ENCODE data around the gene ANTKMT.
"Not testable (repeated sequence)": the region's sequence is repeated elsewhere in the genome, so short reads cannot be mapped to it uniquely, and the experiment has no call there.

ANTKMT gene

DNA sequence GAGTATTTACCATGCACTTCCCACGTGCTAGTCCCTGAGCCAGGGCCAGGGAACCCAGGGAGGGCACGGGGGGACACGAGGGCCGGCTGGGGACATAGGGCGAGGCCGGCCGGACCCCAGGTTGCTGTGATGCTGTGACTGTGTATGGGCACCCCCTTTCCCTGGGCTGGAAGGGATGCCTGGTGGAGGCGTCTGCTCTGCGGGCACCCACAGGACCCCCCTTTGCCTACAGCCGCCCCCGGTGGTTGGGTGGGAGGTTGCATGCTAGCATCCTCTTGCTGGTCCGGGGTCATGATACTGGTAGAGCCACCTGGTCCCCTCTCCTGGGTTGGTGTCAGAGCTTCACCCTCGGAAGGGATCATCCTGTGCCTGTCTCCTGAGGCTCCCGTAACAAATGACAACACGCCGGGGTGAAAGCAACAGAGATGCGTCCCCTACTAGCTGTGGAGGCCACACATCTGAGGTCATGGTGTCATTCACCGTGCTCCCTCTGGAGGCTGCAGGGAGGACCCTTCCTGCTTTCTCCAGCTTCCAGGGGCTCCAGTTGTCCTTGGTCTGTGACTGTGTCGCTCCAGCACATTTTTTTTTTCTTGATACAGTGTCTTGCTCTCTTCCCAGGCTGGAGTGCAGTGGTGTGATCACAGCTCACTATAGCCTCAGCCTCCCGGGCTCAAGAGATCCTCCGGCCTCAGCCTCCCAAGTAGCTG lies 23.0 kb downstream of the ANTKMT start:
- no peak for DNase-seq (ENCODE audit: low spot score)

DNA sequence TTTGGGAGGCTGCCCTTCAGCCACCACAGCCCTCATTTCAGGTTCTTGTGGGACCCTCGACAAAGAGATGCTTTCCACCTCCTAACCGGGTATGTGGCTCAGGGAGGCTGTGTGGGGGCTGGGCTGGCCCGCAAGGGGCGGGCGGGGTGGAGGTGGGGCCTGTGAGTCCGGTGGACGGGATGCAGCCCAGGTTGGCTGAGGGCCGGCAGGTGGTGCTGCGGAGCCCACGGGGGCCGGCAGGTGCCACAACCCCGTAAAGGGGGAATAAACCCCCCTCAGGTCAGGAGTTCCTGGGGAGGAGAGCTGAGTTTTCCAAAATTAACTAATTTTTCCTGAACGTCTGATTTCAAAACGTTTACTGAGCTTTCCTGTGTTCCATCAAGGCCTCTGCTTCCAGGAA lies 24.8 kb downstream of the ANTKMT start:
- DNase-seq (ENCODE audit: low spot score), result no peak

DNA sequence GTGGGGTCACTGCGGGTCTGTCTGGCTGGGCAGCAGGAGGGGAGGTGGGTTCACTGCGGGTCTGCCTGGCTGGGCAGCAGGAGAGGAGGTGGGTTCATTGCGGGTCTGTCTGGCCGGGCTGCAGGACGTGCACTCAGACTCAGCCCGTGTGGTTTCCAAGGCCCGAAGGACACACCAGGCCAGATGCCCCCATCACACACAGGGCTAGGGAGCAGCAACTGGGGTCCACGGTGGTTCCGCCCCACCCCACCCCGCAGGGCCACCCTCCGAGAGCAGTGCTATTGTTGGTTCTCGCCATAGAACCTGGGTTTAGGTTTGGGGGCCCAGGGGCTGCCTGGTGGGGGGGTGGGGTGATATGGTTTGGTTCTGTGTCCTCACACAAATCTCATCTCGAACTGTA lies 25.7 kb downstream of the ANTKMT start:
- DNase-seq (ENCODE audit: low spot score), result no peak

DNA sequence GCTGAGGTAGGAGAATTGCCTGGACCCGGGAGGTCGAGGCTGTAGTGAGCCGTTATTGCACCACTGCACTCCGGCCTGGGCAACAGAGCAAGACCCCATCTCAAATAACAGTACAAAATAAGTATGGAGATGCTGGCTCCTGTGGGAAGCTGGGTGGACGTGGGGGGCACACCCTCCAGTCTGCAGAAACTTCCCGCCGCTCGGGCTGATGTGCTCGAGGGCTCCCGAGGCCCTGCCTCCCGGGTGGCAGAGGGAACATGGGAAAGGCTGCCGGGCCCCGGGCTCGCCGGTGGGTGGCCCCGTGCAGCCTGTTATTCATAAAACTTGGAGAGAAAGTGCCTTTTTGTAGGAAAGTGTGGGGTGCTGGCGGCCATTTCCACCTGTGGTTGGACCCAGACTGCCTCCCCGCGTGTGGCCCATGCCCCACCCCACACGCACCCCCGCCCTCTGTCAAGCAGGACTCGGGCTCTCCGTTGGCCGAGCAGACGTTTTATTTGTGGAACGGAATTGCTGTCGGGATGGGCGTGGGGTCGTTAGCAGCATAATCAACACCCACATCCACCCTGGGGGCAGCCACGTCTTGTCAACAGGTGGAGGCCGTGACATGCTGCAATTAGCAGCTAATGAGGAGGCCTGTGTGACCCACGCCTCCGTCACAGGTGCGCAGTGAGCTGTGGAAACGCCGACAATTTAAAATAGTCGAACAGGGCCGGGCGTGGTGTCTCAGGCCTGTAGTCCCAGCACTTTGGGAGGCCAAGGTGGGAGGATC lies 27.2 kb downstream of the ANTKMT start:
- DNase-seq (ENCODE audit: low spot score), result no peak

DNA sequence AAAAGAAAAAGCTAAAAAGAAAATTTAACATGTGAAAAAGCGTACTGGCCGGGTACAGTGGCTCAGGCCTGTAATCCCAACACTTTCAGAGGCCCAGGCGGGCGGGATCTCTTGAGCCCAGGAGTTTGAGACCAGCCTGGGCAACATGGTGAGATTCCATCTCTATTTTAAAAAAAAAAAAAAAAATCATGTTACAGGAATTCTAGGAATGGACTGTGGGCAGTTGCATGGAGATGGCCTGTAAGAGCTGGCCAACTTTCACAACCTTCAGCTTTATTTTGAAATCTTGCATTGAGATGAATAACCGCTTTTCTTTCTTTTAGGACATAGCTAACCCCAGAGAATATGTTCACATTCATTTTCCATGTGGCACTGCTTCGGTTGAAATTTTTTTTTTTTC lies 28.1 kb downstream of the ANTKMT start:
- peak; percentile 82 for DNase-seq (ENCODE audit: low spot score)

DNA sequence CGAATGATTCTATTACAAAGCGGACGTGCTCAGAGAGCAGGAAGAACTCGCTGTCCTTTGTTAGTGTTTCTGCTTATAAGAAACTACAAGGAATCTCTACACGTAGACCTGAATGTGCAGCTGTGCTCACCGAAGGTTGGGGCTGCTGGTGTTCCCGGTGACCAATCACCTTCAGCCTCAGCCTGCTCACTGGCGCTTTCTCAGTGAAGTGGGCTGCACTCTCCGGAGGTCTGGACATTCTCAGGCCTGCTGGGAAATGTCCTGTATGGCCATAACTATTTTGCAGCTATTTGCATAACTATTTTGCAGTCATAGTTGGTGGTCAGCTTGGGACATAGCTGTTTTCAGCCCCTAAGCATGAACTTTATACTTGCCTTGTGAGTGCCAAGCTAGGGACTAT lies 29.5 kb downstream of the ANTKMT start:
- DNase-seq (ENCODE audit: low spot score), result no peak

DNA sequence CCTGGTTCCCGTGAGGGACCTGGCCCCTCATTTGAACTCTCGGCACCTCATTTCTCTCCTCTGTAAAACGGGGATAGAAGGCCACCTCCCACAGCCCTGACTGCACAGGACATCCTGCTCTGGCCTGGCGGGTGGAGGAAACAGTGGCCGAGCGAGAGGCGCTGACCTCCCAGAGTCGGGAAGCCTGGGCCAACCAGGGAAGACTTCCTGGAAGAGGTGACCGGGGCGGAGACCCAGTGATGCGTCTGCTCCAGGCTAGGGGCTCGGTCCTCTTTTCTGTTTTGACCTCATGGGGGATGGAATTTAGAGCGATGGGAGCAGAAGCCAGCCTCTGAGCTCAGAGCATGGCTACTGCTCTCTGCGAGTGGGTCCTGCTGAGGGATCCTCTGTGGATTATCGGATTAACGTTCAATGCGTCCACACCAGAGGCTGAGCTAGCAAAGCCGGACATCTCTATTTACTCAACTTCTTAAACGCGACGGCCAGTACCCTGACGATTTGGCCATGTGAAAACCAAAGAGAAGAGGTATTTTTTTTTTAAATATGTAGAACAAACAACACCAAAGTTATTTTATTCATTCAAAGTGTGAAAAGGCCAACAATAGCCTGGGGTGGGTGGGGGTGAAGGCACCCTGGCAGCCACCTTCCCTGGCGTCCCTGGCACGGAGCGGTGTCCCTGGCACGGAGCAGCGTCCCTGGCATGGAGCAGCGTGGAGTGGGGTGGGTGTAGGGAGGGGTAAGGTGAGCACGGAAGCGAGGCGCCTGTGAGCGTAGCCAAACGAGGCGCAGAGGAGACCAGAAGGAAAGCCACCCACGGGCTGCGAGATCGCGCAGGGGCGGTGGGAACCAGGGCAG lies 30.4 kb downstream of the ANTKMT start:
- DNase-seq (ENCODE audit: low spot score), result no peak

DNA sequence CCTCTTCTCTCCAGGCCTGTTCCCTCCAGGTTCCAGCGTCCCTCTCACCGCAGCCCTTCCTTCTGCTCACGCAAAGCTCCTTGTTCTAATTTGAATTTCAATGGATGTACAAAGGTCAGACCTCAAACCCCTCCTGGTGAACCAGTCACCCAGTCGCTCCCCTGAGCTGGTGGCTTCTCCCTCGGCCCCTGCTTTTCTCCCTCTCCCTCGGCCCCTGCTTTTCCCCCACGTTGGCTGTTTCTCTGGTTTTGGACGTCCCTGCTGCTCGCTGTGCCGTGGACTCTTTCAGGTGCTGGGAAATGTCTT lies 31.0 kb downstream of the ANTKMT start:
- DNase-seq (ENCODE audit: low spot score), result no peak

DNA sequence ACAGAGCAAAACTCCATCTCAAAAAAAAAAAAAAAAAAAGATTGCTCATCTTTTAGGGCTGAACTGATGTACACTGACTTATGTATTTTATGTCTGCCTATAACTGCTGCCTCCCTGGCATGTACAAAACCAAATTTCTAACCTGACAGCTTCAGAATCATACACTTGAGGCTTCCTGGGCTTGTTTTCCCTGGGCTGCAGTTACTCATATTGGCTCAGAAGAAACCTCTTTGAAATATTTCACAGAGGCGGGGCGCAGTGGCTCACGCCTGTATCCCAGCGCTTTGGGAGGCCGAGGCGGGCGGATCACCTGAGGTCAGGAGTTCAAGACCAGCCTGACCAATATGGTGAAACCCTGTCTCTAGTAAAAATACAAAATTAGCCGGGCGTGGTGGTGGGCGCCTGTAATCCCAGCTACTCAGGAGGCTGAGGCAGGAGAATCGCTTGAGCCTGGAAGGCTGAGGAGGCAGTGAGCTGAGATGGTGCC lies 33.2 kb downstream of the ANTKMT start:
- not testable (repeated sequence) for DNase-seq (ENCODE audit: low spot score)

DNA sequence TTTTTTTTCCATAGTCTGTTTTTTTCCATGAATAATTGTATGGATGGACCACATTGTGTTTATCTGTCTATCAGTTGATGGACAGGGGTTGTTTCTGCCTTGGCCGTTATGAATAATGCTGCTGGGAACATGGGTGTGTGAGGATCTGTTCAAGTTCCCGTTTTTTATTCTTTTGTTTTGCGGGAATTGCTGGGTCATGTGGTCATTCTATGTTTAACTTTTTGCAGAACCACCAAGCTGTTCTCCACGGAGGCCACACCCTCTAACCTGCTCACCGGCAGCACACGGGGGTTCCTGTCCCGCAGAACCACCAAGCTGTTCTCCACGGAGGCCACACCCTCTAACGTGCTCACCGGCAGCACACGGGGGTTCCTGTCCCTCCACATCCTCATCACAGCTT lies 33.7 kb downstream of the ANTKMT start:
- DNase-seq (ENCODE audit: low spot score), result no peak

DNA sequence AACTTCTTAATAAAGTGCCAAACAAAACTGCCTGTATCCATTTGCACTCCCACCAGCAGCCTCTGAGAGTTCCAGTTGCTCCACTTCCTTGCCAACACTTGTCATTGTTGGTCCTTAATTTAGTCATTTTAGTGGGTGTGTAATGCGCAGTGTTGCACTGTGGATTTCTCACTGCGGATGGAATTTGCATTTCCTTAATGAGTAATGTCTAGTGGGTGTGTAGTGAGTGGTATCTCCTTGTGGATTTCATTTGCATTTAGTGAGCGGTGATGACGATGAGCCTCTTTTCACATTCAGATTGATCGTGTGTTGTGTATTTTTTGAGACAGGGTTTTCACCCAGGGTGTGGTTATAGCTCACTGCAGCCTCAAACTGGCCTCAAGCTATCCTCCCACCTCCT lies 35.5 kb downstream of the ANTKMT start:
- no peak for DNase-seq (ENCODE audit: low spot score)

DNA sequence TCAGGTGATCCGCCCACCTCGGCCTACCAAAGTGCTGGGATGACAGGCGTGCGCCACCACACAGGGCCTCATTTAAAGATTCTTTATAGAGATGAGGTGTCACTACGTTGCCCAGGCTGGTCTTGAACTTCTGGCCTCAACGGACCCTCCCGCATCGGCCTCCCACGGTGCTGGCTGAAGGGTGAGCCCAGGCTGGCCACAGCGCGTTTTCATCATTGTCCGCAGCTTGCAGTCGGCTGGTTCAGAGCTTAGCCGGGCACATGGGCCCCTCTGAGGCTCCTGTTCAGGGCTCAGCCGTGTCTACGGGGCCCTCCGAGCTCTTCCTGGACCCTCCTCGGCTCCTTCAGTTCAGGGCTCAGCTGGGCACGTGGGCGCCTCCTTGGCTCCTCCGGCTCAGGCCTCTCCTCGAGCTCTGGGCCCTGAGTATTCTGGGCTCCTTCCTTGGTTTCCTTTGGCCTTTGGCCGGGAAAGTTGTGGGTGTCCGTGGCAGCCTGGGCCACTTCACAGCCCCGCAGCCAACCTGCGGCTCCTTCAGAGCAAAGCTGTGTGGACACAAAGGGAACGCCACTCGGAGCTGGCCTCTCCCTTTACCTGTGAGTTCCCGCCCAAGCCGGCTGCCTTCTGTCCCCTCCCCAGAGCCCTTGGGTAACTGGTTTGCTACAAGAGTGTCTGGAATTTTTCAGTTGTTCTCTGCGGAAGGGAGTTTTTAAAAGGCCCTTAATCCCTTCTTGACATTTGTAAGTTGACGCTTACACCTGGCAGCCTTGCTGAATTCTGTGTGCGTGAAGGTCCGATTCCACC lies 38.4 kb downstream of the ANTKMT start:
- DNase-seq (ENCODE audit: low spot score), result no peak

DNA sequence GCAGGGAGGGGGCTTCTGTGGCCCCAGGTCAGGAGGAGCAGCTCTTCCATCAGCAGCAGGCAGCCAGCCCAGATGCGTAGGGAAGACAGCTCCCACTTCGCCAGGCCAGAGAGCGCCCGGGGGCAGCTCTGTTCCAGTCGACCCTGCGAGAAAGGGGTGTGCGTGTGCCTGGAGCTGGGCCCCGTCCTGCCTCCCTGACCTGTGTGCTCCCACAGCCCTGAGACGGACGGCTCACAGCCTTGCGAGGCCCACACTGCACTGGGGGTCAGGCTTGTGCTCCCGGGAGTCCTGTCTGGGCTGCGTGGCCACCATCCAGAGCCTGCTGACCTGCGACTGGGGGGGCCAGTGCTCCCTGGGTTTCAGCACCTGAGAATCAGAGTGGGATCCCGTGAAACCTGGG lies 39.1 kb downstream of the ANTKMT start:
- DNase-seq (ENCODE audit: low spot score), result no peak

DNA sequence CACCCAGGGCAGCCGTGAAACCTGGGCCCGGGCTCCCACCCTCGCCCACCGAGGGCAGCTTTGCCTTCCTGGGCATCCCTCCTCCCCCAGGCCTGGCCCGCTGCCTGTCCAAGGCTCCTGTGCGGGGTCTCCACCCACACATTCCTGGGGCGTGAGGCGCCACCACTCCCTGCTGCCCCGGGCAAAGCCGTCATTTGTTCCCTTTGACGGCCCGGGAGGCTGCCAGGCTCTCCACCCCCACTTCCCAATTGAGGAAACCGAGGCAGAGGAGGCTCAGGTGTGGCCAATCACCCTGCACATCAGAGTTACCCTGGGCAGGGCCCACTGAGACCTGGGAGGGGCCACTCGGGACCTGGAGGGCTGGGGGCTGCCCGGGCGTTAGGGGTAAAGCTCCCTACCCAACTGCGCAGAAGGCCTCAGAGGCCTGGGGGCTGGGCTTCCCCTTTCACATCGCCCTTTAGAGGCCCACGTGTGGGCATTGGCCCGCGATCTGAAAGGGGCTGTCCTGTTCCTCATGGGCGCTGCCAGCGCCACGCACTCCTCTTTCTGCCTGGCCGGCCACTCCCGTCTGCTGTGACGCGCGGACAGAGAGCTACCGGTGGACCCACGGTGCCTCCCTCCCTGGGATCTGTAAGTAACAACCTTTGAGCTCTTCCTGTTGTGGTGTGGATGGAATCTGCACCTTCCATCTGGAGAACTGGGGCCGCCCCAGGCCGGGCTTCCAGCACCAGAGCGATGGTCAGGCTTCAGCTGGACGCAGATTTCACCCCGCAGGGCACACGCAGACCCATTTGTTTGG lies 39.8 kb downstream of the ANTKMT start, which contains the start of gene MSLN:
MSLN (plus strand) TSS at position 190 of the 799 bp plus-strand sequence. CDS start 1,947 bp downstream, outside the sequence.
- DNase-seq (ENCODE audit: low spot score), result no peak

DNA sequence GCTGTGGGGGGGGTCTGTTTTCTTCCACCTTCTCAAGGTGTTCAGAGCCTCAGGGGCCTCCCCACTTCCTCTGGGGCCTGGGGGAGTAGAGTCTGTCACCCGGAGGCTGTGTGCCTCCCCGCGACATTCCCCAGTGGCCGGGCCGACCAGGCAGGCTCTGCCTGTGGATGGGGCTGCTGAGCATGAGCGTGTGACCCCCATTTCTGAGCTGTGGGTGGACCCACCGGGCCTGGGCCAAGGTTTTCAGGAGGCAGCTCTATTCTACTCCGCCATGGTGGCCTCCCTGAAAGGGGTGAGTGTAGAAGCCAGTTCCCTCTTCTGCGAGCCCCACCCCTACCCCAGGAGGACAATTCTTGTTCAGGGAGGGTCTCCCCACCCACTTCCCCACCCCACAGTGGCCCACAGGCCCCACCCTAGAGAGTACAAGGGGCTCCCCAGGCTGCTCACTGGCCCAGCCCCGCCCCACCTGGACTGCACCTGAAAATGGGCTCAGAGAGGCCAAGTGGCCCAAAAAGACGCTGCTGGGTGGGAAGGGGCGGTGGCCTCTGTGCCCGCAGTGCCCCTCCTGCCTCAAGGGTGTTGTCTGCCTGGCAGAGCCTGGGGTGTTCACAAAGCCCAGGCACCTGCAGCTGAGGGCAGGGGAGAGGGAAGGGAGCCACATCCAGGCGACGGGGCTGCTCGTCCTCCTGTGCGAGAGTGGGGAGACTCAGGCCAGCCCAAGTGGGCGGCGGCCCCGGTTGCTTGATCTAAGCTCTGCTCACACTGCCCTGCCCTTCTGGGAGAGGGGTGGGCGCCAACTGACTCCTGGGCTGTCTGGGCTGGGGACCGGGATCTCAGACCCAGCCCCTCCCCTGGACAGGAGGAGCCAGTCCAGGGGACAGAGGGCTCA lies 40.9 kb downstream of the ANTKMT start:
- DNase-seq (ENCODE audit: low spot score), result no peak

DNA sequence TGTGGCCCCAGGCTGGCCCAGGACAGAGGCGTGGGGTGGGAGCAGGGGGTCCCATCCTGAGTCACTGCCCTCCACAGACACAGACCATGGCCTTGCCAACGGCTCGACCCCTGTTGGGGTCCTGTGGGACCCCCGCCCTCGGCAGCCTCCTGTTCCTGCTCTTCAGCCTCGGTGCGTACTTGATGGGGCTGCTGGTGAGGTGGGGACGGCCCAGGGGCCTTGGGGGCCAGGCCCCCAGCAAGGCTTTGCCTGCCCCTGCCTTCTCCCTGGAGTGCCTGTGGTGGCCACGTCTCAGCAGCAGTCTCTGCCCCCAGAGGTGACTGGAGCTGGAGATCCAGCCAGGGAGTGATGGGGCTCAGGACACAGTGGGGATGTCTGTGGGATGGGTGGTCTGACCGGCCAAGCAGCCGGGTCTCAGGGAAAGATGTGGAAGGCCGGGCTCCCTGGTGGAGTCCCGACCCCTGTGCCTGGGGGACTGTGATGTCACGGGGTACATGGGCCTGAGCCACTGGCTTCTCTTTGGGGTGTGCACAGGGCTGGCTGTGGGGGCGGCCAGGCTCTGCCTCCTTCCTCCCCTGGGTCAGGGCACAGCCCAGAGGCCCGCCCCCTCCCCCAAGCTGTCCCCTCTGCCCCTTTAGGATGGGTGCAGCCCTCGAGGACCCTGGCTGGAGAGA lies 41.8 kb downstream of the ANTKMT start:
- no peak for DNase-seq (ENCODE audit: low spot score)

DNA sequence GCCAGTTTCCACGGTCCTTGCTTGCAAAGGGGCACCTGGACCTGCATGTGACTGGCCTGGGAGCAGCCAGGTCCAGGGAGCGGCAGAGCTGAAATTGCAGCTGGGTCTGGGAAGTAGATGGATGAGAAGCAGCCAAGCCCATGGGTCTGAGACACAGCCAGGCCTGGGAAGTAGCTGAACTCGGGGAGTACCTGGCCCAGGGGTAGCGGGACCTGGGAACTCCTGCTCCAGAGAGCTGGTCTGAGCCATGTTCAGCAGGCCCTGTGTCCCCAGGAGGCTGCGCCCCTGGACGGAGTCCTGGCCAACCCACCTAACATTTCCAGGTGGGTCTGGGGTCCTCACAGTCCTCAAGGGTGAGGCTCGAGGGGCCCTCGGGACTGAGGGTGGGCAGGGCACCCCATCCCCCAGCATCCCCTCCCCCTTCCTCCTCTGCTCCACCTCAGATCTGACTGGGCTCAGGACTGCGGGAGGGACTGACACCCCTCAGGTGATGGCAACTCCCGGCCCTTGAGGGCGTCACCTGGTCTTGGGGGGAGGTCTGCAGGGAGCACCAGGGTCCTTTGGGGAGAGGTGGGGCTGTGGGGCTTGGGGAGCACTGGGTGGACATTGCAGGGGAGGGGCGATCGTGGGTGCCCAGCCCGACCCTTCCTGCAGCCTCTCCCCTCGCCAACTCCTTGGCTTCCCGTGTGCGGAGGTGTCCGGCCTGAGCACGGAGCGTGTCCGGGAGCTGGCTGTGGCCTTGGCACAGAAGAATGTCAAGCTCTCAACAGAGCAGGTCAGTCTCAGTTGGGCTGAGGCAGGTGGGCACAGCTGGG lies 42.6 kb downstream of the ANTKMT start:
- no peak for DNase-seq (ENCODE audit: low spot score)

DNA sequence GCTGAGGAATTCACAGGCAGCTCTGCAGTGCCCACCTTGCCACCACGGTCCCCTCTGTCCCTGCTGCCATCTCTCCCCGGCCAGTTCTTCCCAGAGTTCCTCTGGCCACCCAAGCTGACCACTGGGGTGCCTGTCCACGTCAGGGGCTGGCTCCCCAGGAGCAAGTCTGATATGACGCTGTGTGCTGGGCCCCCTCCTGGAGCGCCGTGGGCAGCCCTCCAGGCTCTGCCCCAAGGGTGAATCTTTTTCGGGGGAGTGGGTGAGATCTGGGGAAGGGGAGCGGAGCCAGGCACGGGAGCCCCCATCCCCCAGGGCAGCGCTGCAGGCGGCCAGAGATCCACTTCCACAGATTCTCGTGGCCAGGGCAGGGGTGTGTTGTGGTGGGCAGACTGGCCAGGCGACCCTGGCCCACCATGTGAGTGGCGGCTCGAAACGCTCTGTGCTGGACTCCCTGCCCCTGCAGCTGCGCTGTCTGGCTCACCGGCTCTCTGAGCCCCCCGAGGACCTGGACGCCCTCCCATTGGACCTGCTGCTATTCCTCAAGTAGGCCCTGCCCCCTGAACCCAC lies 43.3 kb downstream of the ANTKMT start:
- no peak for DNase-seq (ENCODE audit: low spot score)

Measured in hepatic stellate cell (primary cell).